ENCODE measurements around the gene ELP5.

Gene ELP5

GRCh38 chr17:7232114-7232513 lies 19.9 kb upstream of the ELP5 start:
- Histone ChIP-seq H3K4me1 (ENCODE audit: control insufficient read depth, low read length) (peaks cover 38% of the 10 kb centered on the region), H4K20me1 (ENCODE audit: control insufficient read depth, insufficient read depth, low read depth, low read length) (peaks cover 14% of the 10 kb centered on the region), H3F3A (ENCODE audit: control insufficient read depth, insufficient read depth) (peaks cover 25% of the 10 kb centered on the region), H3K4me2 (ENCODE audit: low read length) (peak overlapping the region; percentile 69), H3K79me2 (ENCODE audit: control insufficient read depth, low read length) (peaks cover 65% of the 10 kb centered on the region), H3K9me2 (replicated peaks; ENCODE audit: control insufficient read depth, low read length) (no peaks in the 10 kb centered on the region), H3K9me3 (ENCODE audit: control insufficient read depth, insufficient read depth, low read length) (no peaks in the 10 kb centered on the region), H3K4me3 (ENCODE audit: low read length) (peak overlapping the region; percentile 88), H3K36me3 (ENCODE audit: control insufficient read depth, low read length) (peaks cover 91% of the 10 kb centered on the region), H3K27me3 (ENCODE audit: control insufficient read depth, low read length) (no peaks in the 10 kb centered on the region), H3K27ac (ENCODE audit: low read depth, low read length) (no peak overlapping the region)
- no peak for TF ChIP-seq EZH2phosphoT487 (IDR thresholded peaks at IDR 0.05; ENCODE audit: borderline replicate concordance, low read length)
- no peak for TF ChIP-seq CTCF (IDR thresholded peaks at IDR 0.05; ENCODE audit: low read depth, low read length, poor library complexity, severe bottlenecking)

- H3K4me3 ChIP-seq (ENCODE audit: low read length): peak overlapping the region; percentile 88
- peaks cover 77% of the 10 kb centered on the region for H3K79me2 ChIP-seq (ENCODE audit: control insufficient read depth, low read length)
- H3K27ac ChIP-seq (ENCODE audit: low read depth, low read length): peak overlapping the region; percentile 85
These were observed 18.3 kb upstream of the ELP5 start for GRCh38 chr17:7233701-7234082.

DNA sequence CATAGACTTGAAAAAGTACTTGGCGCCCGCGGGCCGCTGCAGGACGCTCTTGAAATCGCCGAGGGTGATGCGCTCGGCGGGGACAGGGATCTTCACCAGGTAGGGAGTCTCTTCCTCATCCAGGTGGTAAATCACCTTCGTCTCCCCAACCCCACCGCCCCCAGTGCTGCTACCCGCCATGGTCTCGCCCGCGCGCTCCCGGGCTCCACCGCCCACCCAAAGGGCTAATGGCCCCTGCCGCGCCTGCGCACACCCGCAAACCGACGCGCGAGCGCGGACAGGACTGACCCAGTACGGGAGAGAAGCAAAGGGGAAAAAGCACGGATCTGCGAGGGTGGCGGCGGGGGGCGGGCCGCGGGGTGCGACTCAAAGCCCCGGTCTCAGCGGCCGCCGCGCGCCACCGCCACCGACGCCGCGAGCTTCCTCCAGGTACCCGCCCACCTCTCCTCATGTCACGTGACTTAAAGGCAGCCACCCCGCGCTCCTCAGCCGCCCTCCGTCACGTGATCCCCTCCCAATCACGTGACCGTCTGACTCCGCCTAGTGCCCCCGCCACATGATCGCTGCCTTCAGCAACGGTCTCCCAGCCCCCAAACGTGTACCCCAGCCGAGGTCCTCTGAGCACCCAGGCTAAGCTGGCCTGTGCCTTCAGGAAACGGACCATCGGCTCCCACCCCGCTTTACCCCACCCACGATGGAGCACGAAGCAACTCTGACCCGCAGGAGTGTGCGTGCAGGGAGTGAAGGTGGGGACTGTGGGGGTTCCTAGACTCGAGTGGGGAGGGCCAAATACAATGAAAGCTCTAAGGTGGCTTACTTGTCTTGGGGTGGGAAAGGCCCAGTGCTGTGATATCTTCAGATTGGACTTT lies 17.7 kb upstream of the ELP5 start, which contains the start of gene DVL2:
Gene DVL2 (minus strand): TSS at position 435 of the 869 bp plus-strand sequence. CDS start 255 bp downstream, at position 180.
- Histone ChIP-seq H3K9me3 (ENCODE audit: control insufficient read depth, insufficient read depth, low read length) (no peaks in the 10 kb centered on the region), H3K4me3 (ENCODE audit: low read length) (peak within 1 kb of the TSS; percentile 88), H3K9me2 (replicated peaks; ENCODE audit: control insufficient read depth, low read length) (no peaks in the 10 kb centered on the region), H3K79me2 (ENCODE audit: control insufficient read depth, low read length) (peaks cover 83% of the 10 kb centered on the region), H3K4me2 (ENCODE audit: low read length) (peak within 1 kb of the TSS; percentile 69), H3K4me1 (ENCODE audit: control insufficient read depth, low read length) (peaks cover 44% of the 10 kb centered on the region), H4K20me1 (ENCODE audit: control insufficient read depth, insufficient read depth, low read depth, low read length) (peaks cover 17% of the 10 kb centered on the region), H3K27me3 (ENCODE audit: control insufficient read depth, low read length) (no peaks in the 10 kb centered on the region), H3F3A (ENCODE audit: control insufficient read depth, insufficient read depth) (peaks cover 30% of the 10 kb centered on the region), H3K27ac (ENCODE audit: low read depth, low read length) (peak within 1 kb of the TSS; percentile 85), H3K36me3 (ENCODE audit: control insufficient read depth, low read length) (peaks cover 77% of the 10 kb centered on the region)
- no peak for TF ChIP-seq EZH2phosphoT487 (IDR thresholded peaks at IDR 0.05; ENCODE audit: borderline replicate concordance, low read length)
- no peak for TF ChIP-seq CTCF (IDR thresholded peaks at IDR 0.05; ENCODE audit: low read depth, low read length, poor library complexity, severe bottlenecking)

More at GRCh38 chr17:7233701-7234082, 18.3 kb upstream of the ELP5 start:
- peaks cover 44% of the 10 kb centered on the region for H3K4me1 ChIP-seq (ENCODE audit: control insufficient read depth, low read length)
- peaks cover 80% of the 10 kb centered on the region for H3K36me3 ChIP-seq (ENCODE audit: control insufficient read depth, low read length)
- peak overlapping the region; percentile 69 for H3K4me2 ChIP-seq (ENCODE audit: low read length)
- no peaks in the 10 kb centered on the region for H3K9me2 ChIP-seq (replicated peaks; ENCODE audit: control insufficient read depth, low read length)
- no peaks in the 10 kb centered on the region for H3K27me3 ChIP-seq (ENCODE audit: control insufficient read depth, low read length)
- TF ChIP-seq CTCF (IDR thresholded peaks at IDR 0.05; ENCODE audit: low read depth, low read length, poor library complexity, severe bottlenecking) (no peak), EZH2phosphoT487 (IDR thresholded peaks at IDR 0.05; ENCODE audit: borderline replicate concordance, low read length) (no peak)
- peaks cover 17% of the 10 kb centered on the region for H4K20me1 ChIP-seq (ENCODE audit: control insufficient read depth, insufficient read depth, low read depth, low read length)
- no peaks in the 10 kb centered on the region for H3K9me3 ChIP-seq (ENCODE audit: control insufficient read depth, insufficient read depth, low read length)
- H3F3A ChIP-seq (ENCODE audit: control insufficient read depth, insufficient read depth): peaks cover 30% of the 10 kb centered on the region

All from DOHH2 (cell line).